Muscle of leg (tissue), 11 donors: Measurements from ENCODE around the gene CYB5A. TPM values are rescaled to one million over a fixed set of nuclear protein-coding genes. Genes with fewer than 3 reads are reported as not detected.

Experiments used
- DNase-seq: peaks from one replicate; pipeline ENCODE4 v3.0.0; 2013
- H3K27ac ChIP-seq: one replicate; pipeline ENCODE4 v1.5.1; 2013; ENCODE audit warnings: mild to moderate bottlenecking, low read length, control low read depth
- H3K27me3 ChIP-seq: one replicate; pipeline ENCODE4 v1.6.1; 2013; ENCODE audit warnings: low read length; ENCODE audit not compliant: control insufficient read depth, insufficient read depth
- H3K36me3 ChIP-seq: one replicate; pipeline ENCODE4 v1.6.1; 2013; ENCODE audit warnings: low read length; ENCODE audit not compliant: control insufficient read depth, insufficient read depth
- H3K4me1 ChIP-seq: one replicate; pipeline ENCODE4 v1.6.1; 2013; ENCODE audit warnings: low read length; ENCODE audit not compliant: control insufficient read depth, insufficient read depth
- H3K4me3 ChIP-seq: one replicate; pipeline ENCODE4 v1.5.1; 2013; ENCODE audit warnings: low read length, control low read depth
- H3K9me3 ChIP-seq: replicated peaks from 2 replicates; pipeline ENCODE4 v1.6.1; 2013; ENCODE audit warnings: low read depth, low read length; ENCODE audit not compliant: control insufficient read depth
- WGBS: methylation state at CpG from one replicate; pipeline ENCODE4 v1.1.5; 2013; ENCODE audit warnings: missing lambda C conversion rate; ENCODE audit not compliant: insufficient coverage; 5-methylcytosine and 5-hydroxymethylcytosine counted together
- polyA plus RNA-seq, 8 donors: library from polyadenylated mRNA; unstranded; fragments of 120-200 nt; gene quantifications; one replicate each; pipeline versions ENCODE4 v1.2.1 to v1.2.3, GENCODE V29; 2013; ENCODE audit warnings: inconsistent platforms in 1 of 8, low replicate concordance in 1 of 8; ENCODE audit not compliant: insufficient read length in 8 of 8, insufficient read depth in 1 of 8
- total RNA-seq: library from RNA; stranded (reverse); fragments of 120-200 nt; gene quantifications from one replicate; pipeline ENCODE4 v1.2.4, GENCODE V29; 2013

CYB5A gene
- total and polyA plus RNA-seq, 9 donors: 24.5 to 37.1 (median 30.9) TPM

DNA sequence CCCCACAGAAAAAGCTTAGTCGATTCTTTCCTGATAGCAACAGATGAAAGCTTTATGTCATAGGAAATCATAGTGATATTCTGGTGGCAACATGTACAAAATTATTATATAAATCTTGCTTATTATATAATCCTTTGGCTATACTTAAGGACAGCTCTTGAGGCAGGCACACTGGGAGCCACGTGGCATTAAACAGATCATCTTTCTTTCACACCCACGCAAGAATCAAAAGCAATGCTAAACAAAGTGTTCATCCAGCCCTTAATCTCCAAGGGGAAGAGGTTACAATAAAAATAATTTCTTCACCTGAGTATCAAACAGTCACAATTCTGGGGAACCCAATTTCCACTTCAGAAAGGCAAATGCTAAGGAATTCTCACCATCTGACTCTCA lies 57.8 kb downstream of the CYB5A start:
- Histone ChIP-seq H3K36me3 (no peaks in the 10 kb centered on the region), H3K4me3 (no peak overlapping the region), H3K27me3 (no peaks in the 10 kb centered on the region), H3K9me3 (no peaks in the 10 kb centered on the region), H3K4me1 (no peaks in the 10 kb centered on the region), H3K27ac (no peak overlapping the region)
- DNase-seq: no peak
- no CpG with 5 or more reads among the region's 3 CpGs for WGBS

DNA sequence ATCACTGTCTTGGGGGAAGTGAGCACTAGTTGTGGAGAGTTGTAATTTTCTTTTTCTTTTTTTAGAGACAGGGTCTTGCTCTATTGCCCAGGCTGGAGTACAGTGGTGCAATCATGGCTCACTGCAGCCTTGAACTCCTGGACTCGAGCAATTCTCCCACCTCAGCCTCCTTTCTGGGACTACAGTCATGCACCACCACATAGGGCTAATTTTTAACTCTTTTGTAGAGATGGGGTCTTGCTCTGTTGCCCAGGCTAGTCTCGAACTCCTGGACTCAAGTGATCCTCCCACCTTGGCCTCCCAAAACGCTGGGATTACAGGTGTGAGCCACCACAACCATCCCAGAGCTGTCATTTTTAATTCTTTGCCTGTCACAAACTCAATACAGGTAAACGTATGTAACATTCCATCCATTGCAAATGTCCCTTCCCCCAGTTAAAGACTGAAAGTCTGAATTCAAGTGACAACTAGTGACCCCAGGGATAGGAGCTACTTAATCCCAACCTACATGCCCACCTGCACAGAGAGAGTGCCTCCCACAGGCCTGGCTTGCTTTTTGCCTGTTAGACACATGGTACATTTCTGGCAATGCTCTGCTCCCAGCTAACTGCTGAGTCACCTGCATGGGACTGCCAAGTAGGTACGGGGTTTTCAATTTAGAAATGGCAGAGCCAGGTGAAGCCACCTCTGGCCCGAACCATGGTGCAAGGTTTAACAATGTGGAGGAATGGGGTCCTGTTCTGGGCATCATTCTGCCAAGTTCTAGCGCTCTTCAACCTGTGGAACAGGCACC lies 60.6 kb downstream of the CYB5A start:
- no peak for DNase-seq
- 57% methylated on average over 5 of the region's 7 CpGs for WGBS

DNA sequence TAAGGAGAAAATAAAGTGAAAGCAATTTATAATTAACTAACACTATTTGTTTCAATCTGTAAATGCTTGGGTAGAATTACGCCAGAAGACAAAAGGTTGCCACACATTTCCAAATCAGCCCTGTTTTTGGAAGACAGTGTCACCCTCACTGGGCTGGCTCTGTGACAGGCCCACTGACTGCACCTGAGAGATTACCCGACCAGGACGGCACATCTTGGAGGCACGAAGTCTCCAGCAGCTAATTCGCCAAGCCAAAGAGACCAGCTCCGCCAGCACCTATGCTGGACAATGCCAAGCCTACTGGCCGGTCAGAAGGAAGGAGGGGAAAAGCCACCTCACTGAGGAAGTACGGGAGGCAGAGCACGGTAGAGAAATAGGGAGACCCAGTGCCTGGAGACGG lies 61.9 kb downstream of the CYB5A start:
- no peak overlapping the region for H3K27ac ChIP-seq
- no peaks in the 10 kb centered on the region for H3K4me1 ChIP-seq
- DNase-seq: no peak
- H3K27me3 ChIP-seq: no peaks in the 10 kb centered on the region
- H3K36me3 ChIP-seq: no peaks in the 10 kb centered on the region
- 87% methylated on average over 9 of the region's 10 CpGs for WGBS
- H3K4me3 ChIP-seq: no peak overlapping the region
- H3K9me3 ChIP-seq: no peaks in the 10 kb centered on the region

More for the DNA sequence above, 60.6 kb downstream of the CYB5A start:
- H3K27ac ChIP-seq: no peak overlapping the region
- H3K4me1 ChIP-seq: no peaks in the 10 kb centered on the region
- H3K4me3 ChIP-seq: no peak overlapping the region
- no peaks in the 10 kb centered on the region for H3K27me3 ChIP-seq
- H3K36me3 ChIP-seq: no peaks in the 10 kb centered on the region
- H3K9me3 ChIP-seq: no peaks in the 10 kb centered on the region

DNA sequence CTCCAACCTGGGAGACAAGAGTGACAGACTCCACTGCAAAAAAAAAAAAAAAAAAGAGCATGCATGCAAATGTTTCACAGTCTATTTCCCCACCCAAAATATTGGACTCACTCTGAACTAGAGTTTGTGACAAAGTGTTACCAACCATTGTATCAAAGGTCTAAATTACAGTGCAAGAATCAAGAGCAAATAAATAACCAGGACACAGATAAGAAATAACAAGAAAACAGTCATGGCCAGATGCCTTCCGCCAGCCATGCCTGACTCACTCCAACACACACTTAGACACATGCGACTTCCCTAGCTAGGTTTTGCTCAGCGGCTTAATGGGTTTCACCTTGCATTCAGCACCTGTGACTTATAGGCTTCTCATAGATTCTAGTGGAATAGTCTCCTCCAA lies 62.8 kb downstream of the CYB5A start:
- 92% methylated on average over 2 of the region's 3 CpGs for WGBS
- no peak for DNase-seq
- Histone ChIP-seq H3K36me3 (no peaks in the 10 kb centered on the region), H3K27ac (no peak overlapping the region), H3K27me3 (no peaks in the 10 kb centered on the region), H3K9me3 (no peaks in the 10 kb centered on the region), H3K4me1 (no peaks in the 10 kb centered on the region), H3K4me3 (no peak overlapping the region)

DNA sequence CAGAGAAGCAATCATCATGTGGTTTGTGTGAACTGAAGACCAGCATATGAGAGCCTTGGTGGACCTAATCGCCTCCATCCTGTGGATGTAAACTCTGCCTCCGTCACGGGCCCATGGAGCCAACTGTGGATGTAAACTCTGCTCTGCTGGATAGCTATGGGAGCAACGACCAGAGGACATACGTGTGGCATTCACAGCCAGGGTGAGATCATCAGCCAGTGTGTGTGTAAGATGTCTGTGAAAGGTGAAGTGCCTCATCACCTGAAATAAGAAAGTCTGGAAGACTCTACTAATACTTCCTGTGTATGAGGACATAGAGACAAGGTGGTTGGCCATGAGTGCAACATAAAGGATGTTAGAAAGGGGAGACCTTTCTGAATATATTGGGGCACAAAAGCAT lies 63.5 kb downstream of the CYB5A start:
- Histone ChIP-seq H3K27me3 (no peaks in the 10 kb centered on the region), H3K4me3 (no peak overlapping the region), H3K9me3 (no peaks in the 10 kb centered on the region), H3K27ac (no peak overlapping the region), H3K36me3 (no peaks in the 10 kb centered on the region), H3K4me1 (no peaks in the 10 kb centered on the region)
- DNase-seq: no peak
- WGBS: 88% methylated on average over 5 of the region's 5 CpGs

DNA sequence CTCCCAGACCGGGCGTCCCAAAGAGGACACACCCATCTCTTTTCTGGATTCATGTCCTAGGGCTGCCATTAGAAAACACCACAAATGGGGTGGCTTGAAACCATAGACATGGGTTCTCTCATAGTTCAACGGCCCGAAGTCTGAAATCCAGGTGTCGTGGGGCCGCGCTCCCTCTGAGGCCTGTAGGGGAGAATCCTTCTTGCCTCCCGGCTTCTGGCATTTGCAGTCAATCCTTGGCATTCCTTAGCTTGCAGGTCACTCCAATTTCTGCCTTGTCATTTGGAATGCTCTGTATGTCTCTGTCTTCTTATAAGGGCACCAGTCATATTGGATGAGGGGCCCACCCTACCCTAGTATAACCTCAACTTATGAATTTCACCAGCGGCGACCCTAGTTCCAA lies 65.1 kb downstream of the CYB5A start:
- Histone ChIP-seq H3K4me3 (no peak overlapping the region), H3K27me3 (no peaks in the 10 kb centered on the region), H3K4me1 (no peaks in the 10 kb centered on the region), H3K27ac (no peak overlapping the region), H3K36me3 (no peaks in the 10 kb centered on the region), H3K9me3 (no peaks in the 10 kb centered on the region)
- no peak for DNase-seq
- 100% methylated on average over 4 of the region's 10 CpGs for WGBS

DNA sequence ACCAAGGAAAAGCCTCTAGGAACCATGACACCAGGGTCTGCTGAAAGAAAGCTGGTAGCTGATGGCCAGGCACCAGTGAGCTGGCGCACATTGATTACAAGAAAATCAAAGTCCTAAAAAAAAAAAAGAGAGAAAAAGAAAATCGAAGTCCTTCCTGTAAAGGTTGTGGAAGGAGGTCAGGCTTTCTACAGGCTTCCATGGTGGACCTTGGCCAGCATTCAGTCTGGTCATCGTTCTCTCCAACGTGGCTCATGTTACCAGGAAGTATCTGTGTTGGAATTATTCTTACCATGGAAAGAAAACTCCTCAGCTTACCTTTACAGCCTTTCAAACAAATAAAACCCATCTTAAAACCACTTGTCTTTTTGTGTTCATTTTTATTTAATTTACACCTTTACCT lies 65.6 kb downstream of the CYB5A start:
- no peak for DNase-seq
- no CpG with 5 or more reads among the region's 4 CpGs for WGBS

DNA sequence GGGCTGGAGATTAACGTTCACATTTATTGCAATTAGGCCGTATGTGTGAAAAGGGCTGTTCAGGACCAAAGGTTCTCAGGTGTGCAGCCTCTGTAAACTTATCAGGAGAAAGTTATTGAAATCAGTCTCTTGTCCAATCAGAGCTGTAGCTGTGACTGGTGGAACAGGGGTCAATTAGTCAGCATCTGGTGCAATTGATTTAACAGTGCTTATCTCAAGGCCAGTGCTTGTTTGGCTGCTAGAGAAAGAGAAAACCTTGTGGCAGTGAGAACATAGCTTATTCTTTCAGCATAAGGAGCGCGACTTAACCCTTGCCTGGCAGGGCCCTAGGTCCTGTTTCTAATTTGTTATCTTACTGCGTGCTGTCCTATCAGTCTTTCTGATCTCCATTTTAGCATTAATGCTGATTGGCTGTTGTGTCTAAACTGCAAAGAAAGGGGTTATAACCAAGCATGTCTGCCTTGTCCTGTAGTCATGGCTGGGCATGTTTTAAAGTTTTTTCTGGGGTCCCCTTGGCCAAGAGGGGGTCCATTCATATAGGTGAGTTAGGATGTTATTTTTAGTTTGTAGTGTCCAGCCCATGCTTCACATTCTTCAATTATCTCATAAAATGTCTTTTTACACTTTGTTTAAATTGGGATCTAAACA lies 66.4 kb downstream of the CYB5A start:
- DNase-seq: no peak
- WGBS: 23% methylated on average over 3 of the region's 5 CpGs
- Histone ChIP-seq H3K36me3 (no peaks in the 10 kb centered on the region), H3K4me1 (no peaks in the 10 kb centered on the region), H3K27ac (no peak overlapping the region), H3K27me3 (no peaks in the 10 kb centered on the region), H3K9me3 (no peaks in the 10 kb centered on the region), H3K4me3 (no peak overlapping the region)

More for the DNA sequence above, 65.6 kb downstream of the CYB5A start:
- H3K36me3 ChIP-seq: no peaks in the 10 kb centered on the region
- H3K4me3 ChIP-seq: no peak overlapping the region
- H3K27ac ChIP-seq: no peak overlapping the region
- H3K4me1 ChIP-seq: no peaks in the 10 kb centered on the region
- no peaks in the 10 kb centered on the region for H3K9me3 ChIP-seq
- no peaks in the 10 kb centered on the region for H3K27me3 ChIP-seq

DNA sequence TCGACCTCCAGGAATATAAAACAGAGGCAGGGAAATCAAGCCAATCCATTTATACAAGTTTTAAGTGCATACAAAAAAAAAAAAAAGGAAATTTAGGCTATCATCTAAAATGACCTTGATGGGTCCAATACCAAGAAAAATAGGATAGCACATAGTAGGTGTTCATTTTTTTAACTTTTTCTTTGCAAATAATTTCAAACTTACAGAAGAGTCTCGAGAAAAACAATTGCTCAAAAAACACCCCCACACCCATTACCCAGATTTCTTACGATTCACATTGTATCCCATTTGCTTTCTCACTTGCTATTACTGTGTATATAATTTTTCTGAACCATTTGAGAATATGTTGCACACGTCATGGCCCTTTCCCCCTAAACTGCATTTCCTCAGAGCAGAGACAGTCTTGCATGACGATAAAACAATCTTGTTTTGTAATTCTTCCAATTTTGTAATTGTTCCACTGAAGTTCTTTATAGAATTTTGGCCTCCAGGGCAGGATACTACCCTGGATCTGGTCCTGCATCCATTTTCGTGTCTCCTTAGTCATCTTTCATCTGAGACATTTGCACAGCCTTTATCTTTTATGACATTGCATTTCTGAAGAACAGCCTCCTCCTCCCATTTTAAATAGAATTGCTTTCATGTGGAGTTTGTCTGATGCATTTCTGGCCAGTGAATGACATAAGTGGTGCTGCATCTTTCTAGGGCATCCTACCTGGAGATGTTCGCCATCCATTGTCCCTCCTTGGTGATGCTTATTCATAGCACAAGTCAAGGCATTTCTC lies 68.9 kb downstream of the CYB5A start:
- H3K36me3 ChIP-seq: no peaks in the 10 kb centered on the region
- DNase-seq: no peak
- no peaks in the 10 kb centered on the region for H3K27me3 ChIP-seq
- no peaks in the 10 kb centered on the region for H3K9me3 ChIP-seq
- H3K27ac ChIP-seq: no peak overlapping the region
- H3K4me3 ChIP-seq: no peak overlapping the region
- no peaks in the 10 kb centered on the region for H3K4me1 ChIP-seq
- no CpG with 5 or more reads among the region's 7 CpGs for whole genome bisulfite sequencing

DNA sequence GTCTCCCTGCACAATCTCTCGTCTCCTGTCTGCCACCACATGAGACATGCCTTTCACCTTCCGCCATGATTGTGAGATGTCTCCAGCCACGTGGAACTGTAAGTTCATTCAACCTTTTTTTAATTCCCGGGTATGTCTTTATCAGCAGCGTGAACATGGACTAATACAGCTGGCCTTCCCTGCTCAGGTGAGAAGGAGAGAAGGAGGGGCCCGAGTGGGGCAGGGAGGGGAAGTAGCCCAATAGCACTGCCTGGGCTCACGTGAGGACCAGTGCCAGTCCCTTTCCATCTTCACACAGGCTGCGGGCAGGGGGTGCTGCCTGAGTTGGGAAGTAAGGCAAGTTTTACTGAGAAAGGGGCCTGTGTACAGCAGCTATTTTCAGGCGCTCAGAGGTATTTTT lies 70.7 kb downstream of the CYB5A start:
- H3K27me3 ChIP-seq: no peaks in the 10 kb centered on the region
- DNase-seq: no peak
- no peak overlapping the region for H3K4me3 ChIP-seq
- no peak overlapping the region for H3K27ac ChIP-seq
- no peaks in the 10 kb centered on the region for H3K9me3 ChIP-seq
- WGBS: 94% methylated on average over 3 of the region's 9 CpGs
- H3K4me1 ChIP-seq: no peaks in the 10 kb centered on the region
- H3K36me3 ChIP-seq: no peaks in the 10 kb centered on the region
